Small intestine (tissue), 7 donors: ENCODE data around the gene ST8SIA4. TPM values are rescaled to one million over a fixed set of nuclear protein-coding genes. Genes with fewer than 3 reads are reported as not detected.
A peak's percentile ranks its signal among the peaks of the same experiment; 100 is the strongest.
"Not testable (repeated sequence)": the region's sequence is repeated elsewhere in the genome, so short reads cannot be mapped to it uniquely, and the experiment has no call there.

Source experiments
- DNase-seq, 2 donors: peaks; one replicate each; pipeline versions ENCODE4 v3.0.0 to v3.0.0-alpha.2; 2013
- FAIRE-seq: peaks from 2 replicates; lab custom pipeline; 2012; peaks lifted over from hg19 to GRCh38; lab: Jason Lieb, UNC
- H3K27ac ChIP-seq, 3 donors: one replicate each; pipeline ENCODE4 v1.5.1; 2013; ENCODE audit warnings: low read length in 2 of 3, mild to moderate bottlenecking in 2 of 3, control low read depth in 1 of 3, inconsistent platforms in 1 of 3, low read depth in 1 of 3, moderate library complexity in 1 of 3
- H3K27me3 ChIP-seq, 3 donors: one replicate each; pipeline ENCODE4 v1.6.1; 2013; ENCODE audit warnings: low read length in 3 of 3, inconsistent platforms in 1 of 3; ENCODE audit not compliant: control insufficient read depth in 3 of 3, insufficient read depth in 3 of 3
- H3K36me3 ChIP-seq, 3 donors: one replicate each; pipeline ENCODE4 v1.6.1; 2013; ENCODE audit warnings: low read length in 3 of 3, inconsistent platforms in 1 of 3, low read depth in 1 of 3, mild to moderate bottlenecking in 1 of 3, moderate library complexity in 1 of 3; ENCODE audit not compliant: control insufficient read depth in 3 of 3, insufficient read depth in 2 of 3
- H3K4me1 ChIP-seq, 3 donors: one replicate each; pipeline ENCODE4 v1.6.1; 2013; ENCODE audit warnings: low read length in 2 of 3, inconsistent platforms in 1 of 3, low read depth in 1 of 3, mild to moderate bottlenecking in 1 of 3, moderate library complexity in 1 of 3; ENCODE audit not compliant: control insufficient read depth in 3 of 3, insufficient read depth in 2 of 3
- H3K4me3 ChIP-seq, 3 donors: one replicate each; pipeline ENCODE4 v1.5.1; 2013; ENCODE audit warnings: low read length in 3 of 3, control low read depth in 1 of 3, inconsistent platforms in 1 of 3, low read depth in 1 of 3, mild to moderate bottlenecking in 1 of 3, moderate library complexity in 1 of 3
- H3K9me3 ChIP-seq, 2 donors: one replicate each; pipeline ENCODE4 v1.6.1; 2013; ENCODE audit warnings: low read depth in 1 of 2, low read length in 1 of 2; ENCODE audit not compliant: control insufficient read depth in 2 of 2, insufficient read depth in 1 of 2
- WGBS, 3 donors: extraction: QIAGEN DNeasy Blood & Tissue Kit; methylation state at CpG; one replicate each; pipeline ENCODE4 v1.1.7; 2013; 5-methylcytosine and 5-hydroxymethylcytosine counted together
- polyA plus RNA-seq, 4 donors: library from polyadenylated mRNA; stranded (reverse) in 3 of 4; unstranded in 1 of 4; fragments of 200-250 nt in 3 of 4; fragments of 120-200 nt in 1 of 4; gene quantifications; one replicate each; pipeline versions ENCODE4 v1.2.1 to v1.2.3, GENCODE V29; 2013
- donor health status: healthy with polysubstance abuse.
- donor health status: control.
- donor health status: control.
- donor health status: Bipolar disorder and iron deficiency.
- donor health status: healthy.

ST8SIA4 gene
- polyA plus RNA-seq, 4 donors, result 0.27 to 5.9 (median 1.5) TPM

- DNase-seq (no peak), FAIRE-seq (no peak)
- H3K4me1 ChIP-seq, result no peaks in the 10 kb centered on the region
- H3K27ac ChIP-seq, result no peak overlapping the region
- no peaks in the 10 kb centered on the region for H3K36me3 ChIP-seq
- H3K9me3 ChIP-seq, result peaks cover 0 to 17% of the 10 kb centered on the region in 2 donors
- 58 to 80% (median 77%) methylated on average over 2 of the region's 2 CpGs for WGBS, 3 donors
- no peak overlapping the region for H3K4me3 ChIP-seq
- H3K27me3 ChIP-seq, result no peaks in the 10 kb centered on the region
Measured at GRCh38 chr5:100791391-100791790, 111.7 kb downstream of the ST8SIA4 start.

- no peak for FAIRE-seq
- no peaks in the 10 kb centered on the region for H3K36me3 ChIP-seq
- peaks cover 0 to 17% of the 10 kb centered on the region in 2 donors for H3K9me3 ChIP-seq
- no peaks in the 10 kb centered on the region for H3K27me3 ChIP-seq
- no peak for DNase-seq
- 43 to 77% (median 53%) methylated on average over 2 of the region's 2 CpGs for WGBS, 3 donors
- no peak overlapping the region for H3K27ac ChIP-seq
- no peaks in the 10 kb centered on the region for H3K4me1 ChIP-seq
- H3K4me3 ChIP-seq, result no peak overlapping the region
Measured at GRCh38 chr5:100790951-100791350, 112.1 kb downstream of the ST8SIA4 start.

DNA sequence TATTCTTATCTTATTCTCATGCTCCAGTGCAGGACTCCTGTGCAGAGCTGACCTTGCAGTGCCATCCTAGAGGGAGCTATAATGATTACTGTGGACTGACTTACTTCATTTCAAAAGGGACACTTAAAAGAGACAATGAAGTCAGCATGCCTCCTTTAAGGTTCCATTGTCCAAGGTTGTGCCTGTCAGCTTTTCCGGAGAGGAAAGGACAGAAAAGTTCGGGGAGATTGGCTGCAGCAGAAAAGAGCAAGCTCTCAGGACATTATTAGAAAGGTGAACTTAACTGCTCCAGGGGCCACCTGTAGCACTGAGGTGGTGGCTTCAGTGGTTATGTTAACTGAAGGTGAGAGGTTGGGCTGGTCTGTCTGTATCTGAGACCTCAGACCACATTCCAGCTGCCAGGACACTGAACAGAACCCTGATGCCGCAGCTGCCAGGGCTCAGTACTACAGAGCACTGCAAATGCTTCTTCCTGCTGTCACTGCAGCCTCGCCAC, 112.9 kb downstream of the ST8SIA4 start:
- Histone ChIP-seq H3K4me1 (no peaks in the 10 kb centered on the region), H3K36me3 (no peaks in the 10 kb centered on the region), H3K27ac (peak overlapping the region in 1 of 3 donors; percentile 34), H3K27me3 (no peaks in the 10 kb centered on the region), H3K4me3 (no peak overlapping the region), H3K9me3 (peaks cover 0 to 17% of the 10 kb centered on the region in 2 donors)
- no peak for FAIRE-seq
- DNase-seq, result peak; percentile 2 to 11
- 29 to 50% (median 47%) methylated on average over 4 of the region's 4 CpGs for WGBS, 3 donors

DNA sequence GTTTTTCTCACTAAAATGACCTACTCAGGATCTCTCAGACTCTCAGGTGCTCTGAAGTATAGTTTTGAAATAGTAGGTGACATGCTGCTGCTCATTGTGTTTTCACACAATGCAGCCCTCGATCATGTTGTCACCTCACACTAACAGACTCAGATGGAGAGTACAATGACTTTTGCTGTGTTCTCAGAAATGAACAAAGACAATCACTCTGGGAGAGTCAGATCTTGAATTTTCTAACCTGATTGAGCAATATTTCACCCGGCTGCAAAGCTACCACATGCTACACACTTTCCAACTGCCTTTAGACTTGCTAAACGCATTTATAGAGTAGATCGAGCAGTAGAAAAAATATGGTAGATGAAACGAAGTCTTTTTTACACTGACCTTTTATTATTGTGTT, 113.4 kb downstream of the ST8SIA4 start:
- H3K27me3 ChIP-seq, result no peaks in the 10 kb centered on the region
- peaks cover 0 to 14% of the 10 kb centered on the region in 2 donors for H3K9me3 ChIP-seq
- DNase-seq (no peak), FAIRE-seq (no peak)
- WGBS, 3 donors, result 43 to 70% (median 44%) methylated on average over 5 of the region's 5 CpGs
- no peaks in the 10 kb centered on the region for H3K36me3 ChIP-seq
- no peak overlapping the region for H3K4me3 ChIP-seq
- H3K27ac ChIP-seq, result no peak overlapping the region
- no peaks in the 10 kb centered on the region for H3K4me1 ChIP-seq

GRCh38 chr5:100788417-100788816, 114.7 kb downstream of the ST8SIA4 start:
- Histone ChIP-seq H3K4me3 (no peak overlapping the region), H3K27me3 (no peaks in the 10 kb centered on the region), H3K9me3 (peaks cover 0 to 1% of the 10 kb centered on the region in 2 donors), H3K4me1 (no peaks in the 10 kb centered on the region), H3K27ac (no peak overlapping the region), H3K36me3 (no peaks in the 10 kb centered on the region)
- no peak for DNase-seq
- WGBS, 3 donors, result 71 to 85% (median 73%) methylated on average over 2 of the region's 2 CpGs
- FAIRE-seq, result no peak

DNA sequence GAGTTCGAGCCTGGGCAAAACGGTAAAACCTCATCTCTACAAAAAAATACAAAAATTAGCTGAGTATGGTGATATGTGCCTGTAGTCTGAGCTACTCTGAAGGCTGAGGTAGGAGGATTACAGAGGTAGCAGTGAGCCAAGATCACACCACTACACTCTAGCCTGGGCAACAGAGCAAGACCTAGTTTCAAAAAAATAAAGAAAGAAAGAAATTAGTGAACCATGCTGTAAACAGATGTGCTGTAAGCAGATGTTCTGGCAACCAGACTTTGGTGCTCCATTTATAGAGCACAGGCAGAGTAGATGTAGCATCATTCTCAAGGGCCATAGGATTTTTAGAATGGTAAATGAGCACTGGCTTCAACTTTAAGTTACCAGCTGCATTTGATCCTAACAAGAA, 115.4 kb downstream of the ST8SIA4 start:
- H3K9me3 ChIP-seq, result no peaks in the 10 kb centered on the region
- no peak overlapping the region for H3K27ac ChIP-seq
- no peak for DNase-seq
- H3K4me3 ChIP-seq, result no peak overlapping the region
- WGBS, 3 donors, result 92 to 98% (median 95%) methylated on average over 2 of the region's 2 CpGs
- no peak for FAIRE-seq
- H3K4me1 ChIP-seq, result no peaks in the 10 kb centered on the region
- no peaks in the 10 kb centered on the region for H3K36me3 ChIP-seq
- no peaks in the 10 kb centered on the region for H3K27me3 ChIP-seq

GRCh38 chr5:100785536-100785935, 117.5 kb downstream of the ST8SIA4 start:
- H3K36me3 ChIP-seq, H3K27ac ChIP-seq, H3K27me3 ChIP-seq, FAIRE-seq, H3K9me3 ChIP-seq, H3K4me3 ChIP-seq, DNase-seq, H3K4me1 ChIP-seq: not testable (repeated sequence)
- 93 to 96% (median 94%) methylated on average over 18 to 19 of the region's 19 CpGs for WGBS, 3 donors

GRCh38 chr5:100780376-100780870, 122.7 kb downstream of the ST8SIA4 start:
- DNase-seq (peak in 1 of 2 donors; percentile 8), FAIRE-seq (no peak)
- no peaks in the 10 kb centered on the region for H3K9me3 ChIP-seq
- no peaks in the 10 kb centered on the region for H3K4me1 ChIP-seq
- H3K27me3 ChIP-seq, result no peaks in the 10 kb centered on the region
- no peak overlapping the region for H3K4me3 ChIP-seq
- peak overlapping the region in 1 of 3 donors; percentile 69 for H3K27ac ChIP-seq
- H3K36me3 ChIP-seq, result no peaks in the 10 kb centered on the region
- 59 to 72% (median 60%) methylated on average over 4 of the region's 4 CpGs for WGBS, 3 donors
